Naive thymus-derived CD4-positive, alpha-beta T cell (primary cell): ENCODE measurements around the gene AP4E1. TPM values are rescaled to one million over a fixed set of nuclear protein-coding genes. Genes with fewer than 3 reads are reported as not detected.
A peak's percentile ranks its signal among the peaks of the same experiment; 100 is the strongest.
"Not testable (repeated sequence)": the region's sequence is repeated elsewhere in the genome, so short reads cannot be mapped to it uniquely, and the experiment has no call there.

ENCODE experiments used
- ATAC-seq: fragments of 150-1000 bp; cut with Tn5 transposase; 2 replicates; pipeline ENCODE4 v1.10.0; 2021; ENCODE audit warnings: mild to moderate bottlenecking, moderate library complexity
- CTCF ChIA-PET: fragments of 350-600 bp; sonication (Branson Sonifier 250); formaldehyde crosslinking; loops from one replicate; lab custom pipeline; 2021; ENCODE audit warnings: antibody characterized with exemption; lab: Charles Lee
- POLR2A ChIA-PET: fragments of 350-600 bp; sonication (Branson Sonifier 250); formaldehyde crosslinking; loops from one replicate; lab custom pipeline; 2021; ENCODE audit warnings: antibody characterized with exemption, inconsistent platforms; lab: Charles Lee
- DNase-seq, 9 donors: peaks; one replicate each; pipeline versions ENCODE4 v3.0.0 to v3.0.0-alpha.2; 2020 to 2022; ENCODE audit warnings: mixed read lengths in 1 of 9
- H3K27ac ChIP-seq: one replicate; pipeline ENCODE4 v1.7.0; 2013; ENCODE audit warnings: mild to moderate bottlenecking, low read depth, low read length, moderate library complexity
- H3K27me3 ChIP-seq, 2 donors: one replicate each; pipeline ENCODE4 v1.7.0; 2013; ENCODE audit warnings: low read length in 2 of 2, mild to moderate bottlenecking in 2 of 2, moderate library complexity in 2 of 2; ENCODE audit not compliant: control insufficient read depth in 2 of 2, insufficient read depth in 2 of 2
- H3K36me3 ChIP-seq, 3 experiments: 1 replicate in 2 of 3; 2 replicates in 1 of 3; pipeline ENCODE4 v1.7.0; 2013; ENCODE audit warnings: low read length in 3 of 3, mild to moderate bottlenecking in 3 of 3, moderate library complexity in 1 of 3; ENCODE audit not compliant: insufficient read depth in 3 of 3, control insufficient read depth in 2 of 3
- H3K4me1 ChIP-seq, 2 donors: one replicate each; pipeline ENCODE4 v1.7.0; 2013; ENCODE audit warnings: low read length in 2 of 2, mild to moderate bottlenecking in 2 of 2, moderate library complexity in 1 of 2; ENCODE audit not compliant: control insufficient read depth in 2 of 2, insufficient read depth in 2 of 2
- H3K4me3 ChIP-seq: 2 replicates; pipeline ENCODE4 v1.7.0; 2013; ENCODE audit warnings: mild to moderate bottlenecking, low read length
- H3K9me3 ChIP-seq, 3 experiments: 1 replicate in 2 of 3; 2 replicates in 1 of 3; pipeline ENCODE4 v1.7.0; 2013; ENCODE audit warnings: low read length in 3 of 3; ENCODE audit not compliant: control insufficient read depth in 2 of 3
- H3K27ac Mint-ChIP-seq, 9 donors: one replicate each; pipeline ENCODE4 v1.8.0; 2020 to 2022; ENCODE audit warnings: mixed read lengths in 9 of 9, mild to moderate bottlenecking in 8 of 9, moderate library complexity in 5 of 9, inconsistent platforms in 2 of 9
- H3K27me3 Mint-ChIP-seq, 5 donors: one replicate each; pipeline ENCODE4 v1.8.0; 2021 to 2022; ENCODE audit warnings: mixed read lengths in 5 of 5, mild to moderate bottlenecking in 1 of 5
- H3K36me3 Mint-ChIP-seq, 5 donors: one replicate each; pipeline ENCODE4 v1.8.0; 2020 to 2022; ENCODE audit warnings: mixed read lengths in 5 of 5, mild to moderate bottlenecking in 3 of 5, inconsistent platforms in 1 of 5
- H3K4me1 Mint-ChIP-seq, 7 donors: one replicate each; pipeline ENCODE4 v1.8.0; 2020 to 2022; ENCODE audit warnings: mixed read lengths in 7 of 7, mild to moderate bottlenecking in 3 of 7, inconsistent platforms in 1 of 7
- H3K4me3 Mint-ChIP-seq, 10 donors: one replicate each; pipeline ENCODE4 v1.8.0; 2020 to 2022; ENCODE audit warnings: mild to moderate bottlenecking in 10 of 10, mixed read lengths in 10 of 10, moderate library complexity in 6 of 10, inconsistent platforms in 2 of 10
- H3K9me3 Mint-ChIP-seq, 11 donors: one replicate each; pipeline ENCODE4 v1.8.0; 2020 to 2022; ENCODE audit warnings: mixed read lengths in 11 of 11, mild to moderate bottlenecking in 4 of 11, inconsistent platforms in 1 of 11, moderate library complexity in 1 of 11
- intact Hi-C, 2 donors: fragments of 100-400 bp; cut with micrococcal nuclease; formaldehyde crosslinking; loops; one replicate each; pipeline ENCODE4 v1.15.1; 2023
- polyA plus RNA-seq, 2 donors: library from polyadenylated mRNA; unstranded; fragments of 300-500 nt; fragmentation: Illumina TruSeq; gene quantifications; one replicate each; pipeline ENCODE4 v1.2.3, GENCODE V29; 2021
- total RNA-seq, 6 experiments: library from RNA in 5 of 6; stranded (reverse) in 5 of 6; gene quantifications; 1 replicate in 5 of 6; 2 replicates in 1 of 6; pipeline ENCODE4 v1.2.3 and lab custom pipeline; 2021 to 2026

AP4E1 gene
- total and polyA plus RNA-seq, 7 experiments from 2014 or later, result 3.0 to 13.8 (median 12.4) TPM

GRCh38 chr15:50907601-50908208 is 778 bp upstream of the AP4E1 start:
- Histone ChIP-seq H3K27me3 (no peaks in the 10 kb centered on the region), H3K4me1 (peaks cover 4% of the 10 kb centered on the region in 2 donors), H3K4me3 (peak overlapping the region; percentile 74), H3K27ac (peak overlapping the region; percentile 99), H3K36me3 (peaks cover 0 to 15% (median 0%) of the 10 kb centered on the region in 3 experiments), H3K9me3 (no peaks in the 10 kb centered on the region)
- intact Hi-C loops, result loop anchor here (1.0 to 10.0 kb wide), 25 partner anchors 21 to 1860 kb away; partner anchors contain the start of genes COPS2 (in 2 of the 2), FAM227B (in 2 of the 2), SECISBP2L (in 2 of the 2) and SLC27A2 (in 2 of the 2)
- ChIA-PET CTCF (interaction anchor here (0.5 to 1.8 kb wide), 6 partner anchors 18 to 285 kb away, joined by 3 to 8 read pairs (median 4); no protein-coding TSS in a partner anchor), POLR2A (interaction anchor here (0.6 to 1.6 kb wide), 11 partner anchors 9 to 553 kb away, joined by 3 to 9 read pairs (median 4); partner anchors contain the start of genes GABPB1, TRPM7 and USP8)
- DNase-seq (peak in 7 of 9 donors; percentile 38 to 62 (median 54)), ATAC-seq (peak; percentile 40)
- peaks cover 14 to 29% (median 27%) of the 10 kb centered on the region in 7 donors for H3K4me1 Mint-ChIP-seq
- H3K27ac Mint-ChIP-seq, result peak overlapping the region; percentile 93 to 99 (median 98)
- peaks cover 0 to 7% (median 4%) of the 10 kb centered on the region in 5 donors for H3K36me3 Mint-ChIP-seq
- peaks cover 0 to 1% (median 0%) of the 10 kb centered on the region in 11 donors for H3K9me3 Mint-ChIP-seq
- H3K4me3 Mint-ChIP-seq, result peak overlapping the region; percentile 89 to 99 (median 96)
- H3K27me3 Mint-ChIP-seq, result no peaks in the 10 kb centered on the region

DNA sequence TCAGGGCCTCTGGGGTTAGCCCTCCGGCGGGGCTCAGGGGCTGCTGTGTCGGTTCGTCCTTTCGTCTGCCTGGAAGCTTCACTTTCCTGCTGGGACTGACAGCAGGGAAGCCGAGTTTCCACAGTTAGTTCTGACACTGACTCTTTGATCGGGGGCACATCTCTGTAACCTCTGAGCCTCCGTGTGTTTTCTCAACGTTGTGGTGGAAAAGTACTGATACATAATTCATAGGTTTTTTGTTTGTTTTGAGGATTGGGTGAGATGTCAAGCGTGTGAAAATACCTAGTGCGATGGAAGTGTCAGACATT is 481 bp downstream of the AP4E1 start:
- no peak for ATAC-seq
- CTCF ChIA-PET, result interaction anchor here (0.6 to 2.1 kb wide), 3 partner anchors 218 to 764 kb away, joined by 3 to 4 read pairs (median 3); no protein-coding TSS in a partner anchor
- Mint-ChIP-seq H3K27me3 (no peaks in the 10 kb centered on the region), H3K4me3 (peak overlapping the region; percentile 89 to 99 (median 96)), H3K4me1 (peaks cover 11 to 36% (median 30%) of the 10 kb centered on the region in 7 donors), H3K9me3 (peaks cover 0 to 1% (median 0%) of the 10 kb centered on the region in 11 donors), H3K27ac (peak overlapping the region; percentile 89 to 99 (median 97)), H3K36me3 (peaks cover 0 to 12% (median 10%) of the 10 kb centered on the region in 5 donors)
- Histone ChIP-seq H3K27ac (peak overlapping the region; percentile 99), H3K27me3 (no peaks in the 10 kb centered on the region), H3K9me3 (no peaks in the 10 kb centered on the region), H3K4me1 (peaks cover 4% of the 10 kb centered on the region in 2 donors), H3K36me3 (peaks cover 0 to 19% (median 0%) of the 10 kb centered on the region in 3 experiments), H3K4me3 (peak overlapping the region; percentile 74)
- DNase-seq, result no peak
- POLR2A ChIA-PET, result interaction anchor here (0.6 to 1.7 kb wide), 9 partner anchors 21 to 1754 kb away, joined by 3 to 8 read pairs (median 3); partner anchors contain the start of gene COPS2
- intact Hi-C loops, result loop anchor here (2.0 to 10.0 kb wide), 10 partner anchors 37 to 1862 kb away; partner anchors contain the start of genes SECISBP2L (in 2 of the 2), SLC27A2 (in 2 of the 2), DTWD1 (in 1 of the 2) and FAM227B (in 1 of the 2)

DNA sequence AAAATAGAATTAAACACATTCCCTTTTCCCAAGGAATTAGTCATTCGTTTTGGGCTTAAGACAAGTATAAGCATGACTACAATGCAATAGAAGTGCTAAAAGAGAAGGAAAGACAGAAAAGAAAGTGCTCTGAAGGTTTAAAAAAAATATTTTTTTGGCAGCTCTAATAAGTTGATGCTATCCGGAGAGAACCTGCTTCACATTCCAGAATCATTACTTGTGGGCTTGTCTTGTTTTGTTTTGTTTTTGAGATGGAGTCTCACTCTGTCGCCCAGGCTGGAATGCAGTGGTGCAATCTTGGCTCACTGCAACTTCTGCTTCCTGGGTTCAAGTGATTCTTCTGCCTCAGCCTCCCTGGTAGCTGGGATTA is 1.9 kb downstream of the AP4E1 start:
- H3K9me3 ChIP-seq, H3K9me3 Mint-ChIP-seq, H3K27me3 ChIP-seq, H3K4me3 ChIP-seq, DNase-seq, H3K4me1 ChIP-seq, H3K27me3 Mint-ChIP-seq, H3K27ac ChIP-seq, ATAC-seq, intact Hi-C loops: not testable (repeated sequence)
- peak overlapping the region; percentile 48 to 96 (median 85) for H3K4me3 Mint-ChIP-seq
- peaks cover 0 to 19% (median 0%) of the 10 kb centered on the region in 3 experiments for H3K36me3 ChIP-seq
- POLR2A ChIA-PET, result interaction anchor here (0.6 kb wide), 1 partner anchor 287 kb away, joined by 3 read pairs; no protein-coding TSS in a partner anchor
- H3K27ac Mint-ChIP-seq, result peak overlapping the region in 1 of 9 donors; percentile 66
- peaks cover 0 to 15% (median 8%) of the 10 kb centered on the region in 5 donors for H3K36me3 Mint-ChIP-seq
- peaks cover 11 to 39% (median 27%) of the 10 kb centered on the region in 7 donors for H3K4me1 Mint-ChIP-seq
- CTCF ChIA-PET, result interaction anchor here (2.1 kb wide), 1 partner anchor 234 kb away, joined by 4 read pairs; no protein-coding TSS in a partner anchor

- Mint-ChIP-seq H3K9me3 (peaks cover 0 to 1% (median 0%) of the 10 kb centered on the region in 11 donors), H3K36me3 (peaks cover 0 to 15% (median 8%) of the 10 kb centered on the region in 5 donors), H3K27ac (no peak overlapping the region), H3K27me3 (no peaks in the 10 kb centered on the region), H3K4me3 (peak overlapping the region in 2 of 10 donors; percentile 81 to 94), H3K4me1 (peaks cover 11 to 39% (median 27%) of the 10 kb centered on the region in 7 donors)
- ChIA-PET CTCF (no interaction called here), POLR2A (interaction anchor here (0.6 kb wide), 1 partner anchor 288 kb away, joined by 3 read pairs; no protein-coding TSS in a partner anchor)
- DNase-seq (no peak), ATAC-seq (no peak)
- no peaks in the 10 kb centered on the region for H3K27me3 ChIP-seq
- no peaks in the 10 kb centered on the region for H3K9me3 ChIP-seq
- H3K4me1 ChIP-seq, result peaks cover 4% of the 10 kb centered on the region in 2 donors
- intact Hi-C loops, result no loop called here
- no peak overlapping the region for H3K4me3 ChIP-seq
- H3K36me3 ChIP-seq, result peaks cover 0 to 19% (median 3%) of the 10 kb centered on the region in 3 experiments
- no peak overlapping the region for H3K27ac ChIP-seq
Observed at GRCh38 chr15:50911001-50911400, 2.5 kb downstream of the AP4E1 start.

GRCh38 chr15:50911621-50912020 is 3.1 kb downstream of the AP4E1 start:
- peaks cover 0 to 22% (median 6%) of the 10 kb centered on the region in 3 experiments for H3K36me3 ChIP-seq
- Mint-ChIP-seq H3K27me3 (no peaks in the 10 kb centered on the region), H3K36me3 (peaks cover 0 to 19% (median 10%) of the 10 kb centered on the region in 5 donors), H3K4me1 (peaks cover 11 to 42% (median 27%) of the 10 kb centered on the region in 7 donors), H3K27ac (no peak overlapping the region), H3K4me3 (no peak overlapping the region), H3K9me3 (peaks cover 0 to 1% (median 0%) of the 10 kb centered on the region in 11 donors)
- intact Hi-C loops, result no loop called here
- H3K9me3 ChIP-seq, result no peaks in the 10 kb centered on the region
- DNase-seq (no peak), ATAC-seq (no peak)
- no peak overlapping the region for H3K4me3 ChIP-seq
- ChIA-PET CTCF (no interaction called here), POLR2A (no interaction called here)
- peaks cover 4% of the 10 kb centered on the region in 2 donors for H3K4me1 ChIP-seq
- H3K27ac ChIP-seq, result no peak overlapping the region
- no peaks in the 10 kb centered on the region for H3K27me3 ChIP-seq

DNA sequence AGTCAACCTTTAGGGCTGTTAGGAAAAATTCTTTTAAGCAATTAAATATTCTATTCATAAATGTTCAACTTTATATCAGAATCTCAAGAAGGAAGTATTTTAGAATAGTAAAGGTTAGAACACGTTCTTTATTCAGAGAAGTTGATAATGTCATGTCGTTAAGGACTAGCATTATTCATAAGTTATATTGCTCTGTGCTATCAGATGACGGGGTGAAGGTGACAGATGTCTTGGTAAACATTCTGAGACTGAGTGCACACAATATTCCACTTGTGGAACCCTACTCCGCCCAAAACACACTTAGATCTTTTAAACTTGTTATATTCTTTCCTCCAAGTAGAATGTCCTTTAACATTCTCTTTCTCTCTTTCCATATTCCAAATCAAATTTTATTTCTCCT is 7.9 kb downstream of the AP4E1 start:
- Histone ChIP-seq H3K4me3 (no peak overlapping the region), H3K27ac (no peak overlapping the region), H3K4me1 (no peaks in the 10 kb centered on the region), H3K36me3 (peaks cover 0 to 32% (median 8%) of the 10 kb centered on the region in 3 experiments), H3K9me3 (no peaks in the 10 kb centered on the region), H3K27me3 (no peaks in the 10 kb centered on the region)
- H3K36me3 Mint-ChIP-seq, result peaks cover 8 to 44% (median 23%) of the 10 kb centered on the region in 5 donors
- H3K27me3 Mint-ChIP-seq, result no peaks in the 10 kb centered on the region
- peaks cover 3 to 30% (median 17%) of the 10 kb centered on the region in 7 donors for H3K4me1 Mint-ChIP-seq
- DNase-seq (no peak), ATAC-seq (no peak)
- H3K27ac Mint-ChIP-seq, result no peak overlapping the region
- H3K4me3 Mint-ChIP-seq, result no peak overlapping the region
- peaks cover 0 to 2% (median 0%) of the 10 kb centered on the region in 11 donors for H3K9me3 Mint-ChIP-seq
- intact Hi-C loops, result no loop called here
- POLR2A ChIA-PET, result no interaction called here
- CTCF ChIA-PET, result no interaction called here
